H9 (cell line): ENCODE results near the gene CERK. TPM values are rescaled to one million over a fixed set of nuclear protein-coding genes. Genes with fewer than 3 reads are reported as not detected.

Source experiments
- DNase-seq: peaks from one replicate; pipeline ENCODE4 v3.0.0-alpha.2; 2017
- H2AFZ ChIP-seq: one replicate; pipeline ENCODE4 v1.6.1; 2013; ENCODE audit warnings: mild to moderate bottlenecking, low read length, control low read depth, moderate library complexity
- H2AK5ac ChIP-seq: 2 replicates; pipeline ENCODE4 v1.6.1; 2013; ENCODE audit warnings: low read length, control low read depth, mixed read lengths; ENCODE audit not compliant: insufficient read length
- H2BK120ac ChIP-seq: one replicate; pipeline ENCODE4 v1.6.1; 2013; ENCODE audit warnings: low read depth, mild to moderate bottlenecking, low read length, control low read depth, inconsistent platforms; ENCODE audit not compliant: poor library complexity, severe bottlenecking
- H2BK12ac ChIP-seq: 2 replicates; pipeline ENCODE4 v1.6.1; 2013; ENCODE audit warnings: low read length, control low read depth, mixed read lengths, low read depth; ENCODE audit not compliant: insufficient read length
- H2BK15ac ChIP-seq: 2 replicates; pipeline ENCODE4 v1.6.1; 2013; ENCODE audit warnings: low read depth, low read length, control low read depth
- H2BK20ac ChIP-seq: one replicate; pipeline ENCODE4 v1.6.1; 2013; ENCODE audit warnings: low read depth, mild to moderate bottlenecking, low read length, control low read depth, inconsistent platforms; ENCODE audit not compliant: poor library complexity, severe bottlenecking
- H2BK5ac ChIP-seq: 2 replicates; pipeline ENCODE4 v1.6.1; 2013; ENCODE audit warnings: low read length, control low read depth, mixed read lengths; ENCODE audit not compliant: insufficient read length
- H3K14ac ChIP-seq: 2 replicates; pipeline ENCODE4 v1.6.1; 2013; ENCODE audit warnings: low read length, control low read depth; ENCODE audit not compliant: insufficient read depth
- H3K18ac ChIP-seq: 2 replicates; pipeline ENCODE4 v1.6.1; 2013; ENCODE audit warnings: low read depth, mild to moderate bottlenecking, mixed read lengths, low read length, control low read depth; ENCODE audit not compliant: insufficient read length
- H3K23ac ChIP-seq: 2 replicates; pipeline ENCODE4 v1.6.1; 2013; ENCODE audit warnings: low read length, control low read depth, mixed read lengths, low read depth; ENCODE audit not compliant: insufficient read length
- H3K23me2 ChIP-seq: 2 replicates; pipeline ENCODE4 v1.6.1; 2013; ENCODE audit warnings: low read depth, mild to moderate bottlenecking, mixed read lengths, low read length, control low read depth; ENCODE audit not compliant: insufficient read length, poor library complexity, severe bottlenecking
- H3K27ac ChIP-seq: 2 replicates; pipeline ENCODE4 v1.5.1; 2013; ENCODE audit warnings: low read length, control low read depth, mixed read lengths, low read depth; ENCODE audit not compliant: insufficient read length
- H3K27me3 ChIP-seq: 2 replicates; pipeline ENCODE4 v1.6.1; 2013; ENCODE audit warnings: low read length, control low read depth, inconsistent platforms; ENCODE audit not compliant: insufficient read depth
- H3K4ac ChIP-seq: 2 replicates; pipeline ENCODE4 v1.6.1; 2013; ENCODE audit warnings: low read depth, mild to moderate bottlenecking, control low read depth, inconsistent platforms, low read length, moderate library complexity
- H3K4me1 ChIP-seq: 2 replicates; pipeline ENCODE4 v1.6.1; 2013; ENCODE audit warnings: low read length, control low read depth, inconsistent platforms; ENCODE audit not compliant: insufficient read depth
- H3K4me2 ChIP-seq: 2 replicates; pipeline ENCODE4 v1.6.1; 2013; ENCODE audit warnings: low read length, control low read depth, mixed read lengths; ENCODE audit not compliant: insufficient read length, insufficient read depth
- H3K56ac ChIP-seq: 2 replicates; pipeline ENCODE4 v1.6.1; 2013; ENCODE audit warnings: low read depth, mild to moderate bottlenecking, mixed read lengths, low read length, control low read depth; ENCODE audit not compliant: insufficient read length
- H3K79me1 ChIP-seq: 2 replicates; pipeline ENCODE4 v1.6.1; 2013; ENCODE audit warnings: low read depth, mild to moderate bottlenecking, moderate library complexity, low read length, control low read depth, inconsistent platforms; ENCODE audit not compliant: insufficient read depth, poor library complexity, severe bottlenecking
- H3K79me2 ChIP-seq: 2 replicates; pipeline ENCODE4 v1.6.1; 2013; ENCODE audit warnings: low read length, control low read depth, inconsistent platforms; ENCODE audit not compliant: insufficient read depth
- H3K9ac ChIP-seq: 2 replicates; pipeline ENCODE4 v1.6.1; 2013; ENCODE audit warnings: low read length, control low read depth, mixed read lengths; ENCODE audit not compliant: insufficient read length; ENCODE audit errors: extremely low read depth
- H3K9me3 ChIP-seq: one replicate; pipeline ENCODE4 v1.6.1; 2013; ENCODE audit warnings: low read depth, low read length, inconsistent platforms; ENCODE audit not compliant: control insufficient read depth
- H3T11ph ChIP-seq: one replicate; pipeline ENCODE4 v1.6.1; 2013; ENCODE audit warnings: mild to moderate bottlenecking, low read length, control low read depth, inconsistent platforms
- H4K20me1 ChIP-seq: one replicate; pipeline ENCODE4 v1.6.1; 2013; ENCODE audit not compliant: control insufficient read depth, insufficient read length, insufficient read depth
- H4K5ac ChIP-seq: 2 replicates; pipeline ENCODE4 v1.6.1; 2013; ENCODE audit warnings: low read depth, mild to moderate bottlenecking, mixed read lengths, low read length, control low read depth; ENCODE audit not compliant: insufficient read length
- H4K8ac ChIP-seq: replicated peaks from 2 replicates; pipeline ENCODE4 v1.6.1; 2013; ENCODE audit warnings: low read length, control low read depth, mixed read lengths, low read depth; ENCODE audit not compliant: insufficient read length
- H4K91ac ChIP-seq: 2 replicates; pipeline ENCODE4 v1.6.1; 2013; ENCODE audit warnings: low read depth, mild to moderate bottlenecking, moderate library complexity, mixed read lengths, low read length, control low read depth; ENCODE audit not compliant: insufficient read length
- H3K27ac Mint-ChIP-seq, 3 experiments: 2 replicates in 2 of 3; 3 replicates in 1 of 3; pipeline ENCODE4 v1.8.0; 2020 to 2021; ENCODE audit warnings: mixed read lengths in 3 of 3, mild to moderate bottlenecking in 1 of 3, moderate library complexity in 1 of 3
- H3K27me3 Mint-ChIP-seq: 2 replicates; pipeline ENCODE4 v1.8.0; 2021; ENCODE audit warnings: low read depth, mild to moderate bottlenecking, moderate library complexity, mixed read lengths
- H3K36me3 Mint-ChIP-seq, 3 experiments: 2 replicates in 2 of 3; 3 replicates in 1 of 3; pipeline ENCODE4 v1.8.0; 2020 to 2021; ENCODE audit warnings: low read depth in 3 of 3, mixed read lengths in 3 of 3; ENCODE audit not compliant: insufficient read depth in 1 of 3
- H3K4me1 Mint-ChIP-seq, 2 experiments: 2 replicates each; pipeline ENCODE4 v1.8.0; 2020; ENCODE audit warnings: mixed read lengths in 2 of 2
- H3K4me3 Mint-ChIP-seq, 2 experiments: 2 replicates in 1 of 2; 3 replicates in 1 of 2; pipeline ENCODE4 v1.8.0; 2020 to 2021; ENCODE audit warnings: mild to moderate bottlenecking in 2 of 2, mixed read lengths in 2 of 2, moderate library complexity in 1 of 2
- H3K9me3 Mint-ChIP-seq, 2 experiments: 2 replicates in 1 of 2; 3 replicates in 1 of 2; pipeline ENCODE4 v1.8.0; 2020; ENCODE audit warnings: mild to moderate bottlenecking in 2 of 2, mixed read lengths in 2 of 2, moderate library complexity in 1 of 2
- WGBS: extraction: QIAGEN DNeasy Blood & Tissue Kit; methylation state at CpG from one replicate; pipeline ENCODE4 v1.1.7; 2013; ENCODE audit warnings: missing lambda C conversion rate, low lambda C conversion rate, mixed read lengths; ENCODE audit not compliant: insufficient read length; ENCODE audit errors: extremely low coverage; 5-methylcytosine and 5-hydroxymethylcytosine counted together
- total RNA-seq: library from RNA; stranded (reverse); gene quantifications from 2 replicates; pipeline ENCODE4 v1.2.1, GENCODE V29; 2021
- TF ChIP-seq, protein P1 (sequence below): fragments of 200-600 bp; sonication (generic); conservative IDR thresholded peaks from 3 replicates; pipeline ENCODE4 v1.8.0; 2021; ENCODE audit warnings: antibody characterized with exemption, mild to moderate bottlenecking

Gene CERK
- total RNA-seq, 1 experiment from 2014 or later: 47.1 TPM

DNA sequence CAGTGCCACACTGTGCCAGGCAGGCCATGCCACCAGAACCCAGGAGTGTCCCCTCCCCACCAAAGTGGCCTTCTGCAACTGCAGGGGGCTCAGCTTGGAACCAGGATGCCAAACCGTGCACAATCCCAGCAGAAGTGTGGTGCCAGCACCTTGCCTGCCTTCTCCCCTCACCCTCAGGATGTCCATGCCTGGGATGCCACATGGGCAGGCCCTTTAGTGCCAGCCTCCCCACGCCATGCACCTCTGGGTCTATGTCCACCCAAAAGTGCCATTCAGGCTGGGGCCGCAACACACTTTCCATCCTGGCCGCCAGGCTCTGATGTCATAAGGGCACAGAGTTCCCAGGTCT lies 15.7 kb upstream of the CERK start:
- TF ChIP-seq, protein P1, sequence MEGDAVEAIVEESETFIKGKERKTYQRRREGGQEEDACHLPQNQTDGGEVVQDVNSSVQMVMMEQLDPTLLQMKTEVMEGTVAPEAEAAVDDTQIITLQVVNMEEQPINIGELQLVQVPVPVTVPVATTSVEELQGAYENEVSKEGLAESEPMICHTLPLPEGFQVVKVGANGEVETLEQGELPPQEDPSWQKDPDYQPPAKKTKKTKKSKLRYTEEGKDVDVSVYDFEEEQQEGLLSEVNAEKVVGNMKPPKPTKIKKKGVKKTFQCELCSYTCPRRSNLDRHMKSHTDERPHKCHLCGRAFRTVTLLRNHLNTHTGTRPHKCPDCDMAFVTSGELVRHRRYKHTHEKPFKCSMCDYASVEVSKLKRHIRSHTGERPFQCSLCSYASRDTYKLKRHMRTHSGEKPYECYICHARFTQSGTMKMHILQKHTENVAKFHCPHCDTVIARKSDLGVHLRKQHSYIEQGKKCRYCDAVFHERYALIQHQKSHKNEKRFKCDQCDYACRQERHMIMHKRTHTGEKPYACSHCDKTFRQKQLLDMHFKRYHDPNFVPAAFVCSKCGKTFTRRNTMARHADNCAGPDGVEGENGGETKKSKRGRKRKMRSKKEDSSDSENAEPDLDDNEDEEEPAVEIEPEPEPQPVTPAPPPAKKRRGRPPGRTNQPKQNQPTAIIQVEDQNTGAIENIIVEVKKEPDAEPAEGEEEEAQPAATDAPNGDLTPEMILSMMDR: no peak
- H3K14ac ChIP-seq: no peak overlapping the region
- no peak overlapping the region for H2BK5ac ChIP-seq
- no peak overlapping the region for H3K27ac ChIP-seq
- WGBS: no CpG with 5 or more reads among the region's 4 CpGs
- no peaks in the 10 kb centered on the region for H3K27me3 ChIP-seq
- no peak overlapping the region for H2BK15ac ChIP-seq
- H3K23me2 ChIP-seq: no peaks in the 10 kb centered on the region
- Mint-ChIP-seq H3K4me1 (peaks cover 3% of the 10 kb centered on the region in 2 experiments; a peak in 2 of 4 replicates), H3K4me3 (no peak overlapping the region), H3K27me3 (peaks cover 22% of the 10 kb centered on the region), H3K9me3 (peaks cover 18 to 30% of the 10 kb centered on the region in 2 experiments), H3K27ac (no peak overlapping the region), H3K36me3 (peaks cover 14 to 27% (median 18%) of the 10 kb centered on the region in 3 experiments)
- H3K9me3 ChIP-seq: no peaks in the 10 kb centered on the region
- no peak overlapping the region for H2AK5ac ChIP-seq
- H3K9ac ChIP-seq: no peak overlapping the region
- H4K8ac ChIP-seq: no peak overlapping the region
- no peak overlapping the region for H2BK20ac ChIP-seq
- no peak overlapping the region for H3K4ac ChIP-seq
- H3K56ac ChIP-seq: no peak overlapping the region
- no peak overlapping the region for H4K91ac ChIP-seq
- H2BK12ac ChIP-seq: no peak overlapping the region
- no peaks in the 10 kb centered on the region for H3K79me2 ChIP-seq
- H2AFZ ChIP-seq: no peak overlapping the region
- H2BK120ac ChIP-seq: no peak overlapping the region
- H3K79me1 ChIP-seq: no peaks in the 10 kb centered on the region
- H3T11ph ChIP-seq: no peak overlapping the region
- no peaks in the 10 kb centered on the region for H4K20me1 ChIP-seq
- no peak for DNase-seq
- no peaks in the 10 kb centered on the region for H3K4me1 ChIP-seq
- H3K23ac ChIP-seq: no peak overlapping the region
- no peak overlapping the region for H3K18ac ChIP-seq
- H4K5ac ChIP-seq: no peak overlapping the region
- no peak overlapping the region for H3K4me2 ChIP-seq
